GM21619 (cell line): ENCODE results near the gene CUL1.

Experiments used
- ATAC-seq: cut with Tn5 transposase; IDR thresholded peaks from one replicate; pipeline ENCODE4 v1.9.1; 2021; ENCODE audit not compliant: unreplicated experiment

CUL1 gene

GRCh38 chr7:148849393-148850098 is 150.8 kb downstream of the CUL1 start:
- ATAC-seq, result no peak

DNA sequence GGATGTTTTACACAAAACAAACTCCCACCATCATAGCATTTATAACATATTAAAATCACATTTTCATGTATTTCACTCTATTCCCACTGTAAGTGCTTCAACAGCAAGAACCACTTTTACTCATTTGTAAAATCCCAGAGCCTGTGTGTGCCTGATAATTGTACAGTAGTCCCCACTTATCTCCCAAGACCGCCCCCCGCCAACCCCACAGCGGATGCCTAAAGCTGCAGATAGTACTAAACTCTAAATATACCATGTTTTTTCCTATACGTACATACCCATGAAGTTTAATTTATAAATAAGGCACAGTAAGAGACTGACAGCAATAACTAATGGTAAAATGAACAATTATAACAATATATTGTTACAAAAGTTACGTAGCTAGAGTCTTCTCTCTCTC is 151.9 kb downstream of the CUL1 start:
- no peak for ATAC-seq
